Activated gamma-delta T cell (primary cell): ENCODE data around the gene CALY.
A peak's percentile ranks its signal among the peaks of the same experiment; 100 is the strongest.

Source experiments
- DNase-seq: peaks from one replicate; lab custom pipeline; 2025; lab: John Stamatoyannopoulos, UW

Gene CALY

GRCh38 chr10:133311570-133311969 lies 25.1 kb downstream of the CALY start:
- no peak for DNase-seq

DNA sequence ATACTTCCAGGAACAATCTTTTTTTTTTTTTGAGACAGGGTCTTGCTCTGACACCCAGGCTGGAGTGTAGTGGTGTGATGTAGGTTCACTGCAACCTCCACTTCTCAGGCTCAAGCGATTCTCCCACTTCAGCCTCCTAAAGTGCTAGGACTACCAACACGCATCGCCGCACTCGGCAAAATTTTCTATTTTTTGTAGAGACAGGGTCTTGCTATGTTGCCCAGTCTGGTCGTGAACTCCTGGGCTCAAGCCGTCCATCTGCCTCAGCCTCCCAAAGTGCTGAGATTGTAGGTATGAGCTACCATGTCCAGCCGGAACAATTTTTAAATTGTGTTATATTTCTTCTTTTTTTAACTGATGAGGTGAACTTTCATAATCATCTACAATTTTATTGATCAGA lies 25.9 kb downstream of the CALY start:
- no peak for DNase-seq

- DNase-seq: no peak
Observed at GRCh38 chr10:133310399-133310755, 26.3 kb downstream of the CALY start.

GRCh38 chr10:133309720-133310398 lies 26.8 kb downstream of the CALY start:
- DNase-seq: no peak

DNA sequence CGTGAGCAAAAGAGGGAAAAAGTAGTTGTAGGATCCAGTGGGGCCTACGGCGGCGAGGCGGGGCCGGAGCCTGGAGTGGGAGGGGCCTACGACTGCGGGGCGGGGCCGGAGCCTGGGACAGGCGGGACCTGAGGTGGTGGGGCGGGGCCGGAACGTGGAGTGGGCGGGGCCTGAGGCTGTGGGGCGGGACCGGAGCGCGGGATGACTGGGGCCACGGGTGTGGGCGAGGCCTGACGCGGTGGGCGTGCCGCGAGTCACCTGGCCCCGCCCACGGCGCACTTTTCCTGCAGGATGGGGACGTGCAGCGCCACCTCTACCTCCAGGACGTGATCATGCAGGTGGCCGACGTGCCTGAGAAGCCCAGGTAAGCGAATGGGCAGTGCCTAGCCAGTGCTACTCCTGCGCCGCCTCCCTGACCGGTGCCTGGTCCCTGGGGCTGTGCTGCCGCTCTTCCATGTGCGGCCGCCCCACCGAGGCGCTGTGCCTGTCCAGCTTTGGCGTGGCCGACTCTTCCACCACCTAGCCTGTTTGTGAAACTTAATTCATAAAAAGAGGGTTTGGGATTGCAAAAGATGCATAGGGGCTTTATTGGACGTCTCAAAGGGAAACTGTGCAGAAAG lies 27.5 kb downstream of the CALY start:
- peak; percentile 93 for DNase-seq

DNA sequence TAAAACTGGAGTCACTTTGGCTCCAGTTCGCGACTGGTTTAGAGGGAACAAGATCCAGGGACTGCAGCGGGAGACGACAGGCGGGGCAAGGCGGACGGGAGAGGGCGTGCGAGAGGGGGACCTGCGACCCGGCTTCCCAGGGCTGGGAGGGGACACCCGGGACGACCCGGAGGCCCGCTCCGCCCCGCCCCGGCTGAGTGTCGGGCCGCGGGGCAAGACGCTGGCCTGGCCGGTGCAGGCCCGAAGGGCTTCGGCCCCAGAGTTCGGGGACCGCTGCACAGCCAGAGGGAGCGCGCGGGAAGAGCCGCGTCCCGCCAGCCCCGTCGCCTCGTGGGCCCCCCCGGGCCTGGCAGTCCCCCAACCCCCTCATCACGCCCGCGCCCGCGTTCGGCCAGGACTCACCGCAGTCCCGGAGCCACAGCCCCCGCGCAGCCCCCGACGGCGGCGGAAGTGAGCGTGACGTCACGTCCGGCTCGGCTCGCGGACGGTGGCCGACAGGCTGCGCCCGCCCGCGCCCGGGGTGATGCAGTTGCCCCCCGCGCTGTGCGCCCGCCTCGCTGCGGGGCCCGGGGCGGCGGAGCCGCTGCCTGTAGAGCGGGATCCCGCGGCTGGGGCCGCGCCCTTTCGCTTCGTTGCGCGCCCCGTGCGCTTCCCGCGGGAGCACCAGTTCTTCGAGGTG lies 28.1 kb downstream of the CALY start, which contains the start of the genes TUBGCP2 and ZNF511:
TUBGCP2 (minus strand) TSS at position 452 of the 679 bp plus-strand sequence. CDS start 5,931 bp downstream, outside the sequence.
ZNF511 (plus strand) TSS at position 494 of the 679 bp plus-strand sequence; CDS start at position 524, 30 bp downstream.
- DNase-seq: peak; percentile 86

- DNase-seq: no peak
Observed at GRCh38 chr10:133307776-133308420, 28.8 kb downstream of the CALY start.

- no peak for DNase-seq
Observed at GRCh38 chr10:133306941-133307379, 29.7 kb downstream of the CALY start.

DNA sequence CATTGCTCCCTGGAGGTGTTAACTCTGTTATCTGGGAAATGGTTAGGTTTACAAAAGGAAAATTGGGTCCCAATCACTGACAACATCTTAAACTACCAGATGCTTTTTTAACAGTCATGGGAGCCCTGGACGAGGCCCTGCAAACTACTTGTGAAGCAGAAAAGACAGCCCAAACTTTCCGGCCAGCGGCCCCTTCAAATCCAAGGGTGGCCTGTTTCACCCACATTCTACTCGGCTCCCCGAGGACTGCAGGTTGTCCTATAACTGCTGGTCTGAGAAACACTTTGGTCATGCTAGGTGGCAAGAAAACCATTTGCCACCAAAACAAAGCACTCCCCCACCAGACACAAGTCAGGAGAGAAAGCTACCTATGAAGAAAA lies 30.6 kb downstream of the CALY start:
- no peak for DNase-seq

- no peak for DNase-seq
Observed at GRCh38 chr10:133303206-133303605, 33.5 kb downstream of the CALY start.

- no peak for DNase-seq
Observed at GRCh38 chr10:133302230-133302629, 34.5 kb downstream of the CALY start.

- no peak for DNase-seq
Observed at GRCh38 chr10:133299738-133300137, 37.0 kb downstream of the CALY start.

- DNase-seq: no peak
Observed at GRCh38 chr10:133299224-133299623, 37.5 kb downstream of the CALY start.

DNA sequence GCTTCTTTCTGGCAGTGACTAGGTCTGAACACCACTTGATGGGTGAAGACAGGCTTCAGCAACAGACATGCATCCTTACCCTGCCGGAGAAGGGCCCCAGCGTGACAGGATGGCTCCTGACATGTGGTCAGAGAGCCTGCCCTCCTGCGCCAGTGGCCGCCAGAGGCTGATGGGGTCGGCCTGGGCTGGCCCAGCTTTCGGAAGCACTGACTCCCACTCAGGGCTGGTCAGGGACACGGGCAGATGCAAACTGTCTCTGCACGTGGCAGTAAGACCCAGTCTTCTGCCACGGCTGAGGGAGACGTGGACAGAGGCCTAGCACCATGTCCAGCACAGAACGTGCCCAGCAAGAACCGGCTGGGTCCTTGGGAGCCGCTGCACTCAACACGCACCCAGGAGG lies 38.2 kb downstream of the CALY start:
- no peak for DNase-seq

GRCh38 chr10:133297504-133297903 lies 39.2 kb downstream of the CALY start:
- no peak for DNase-seq

- no peak for DNase-seq
Observed at GRCh38 chr10:133295426-133296320, 41.0 kb downstream of the CALY start.

DNA sequence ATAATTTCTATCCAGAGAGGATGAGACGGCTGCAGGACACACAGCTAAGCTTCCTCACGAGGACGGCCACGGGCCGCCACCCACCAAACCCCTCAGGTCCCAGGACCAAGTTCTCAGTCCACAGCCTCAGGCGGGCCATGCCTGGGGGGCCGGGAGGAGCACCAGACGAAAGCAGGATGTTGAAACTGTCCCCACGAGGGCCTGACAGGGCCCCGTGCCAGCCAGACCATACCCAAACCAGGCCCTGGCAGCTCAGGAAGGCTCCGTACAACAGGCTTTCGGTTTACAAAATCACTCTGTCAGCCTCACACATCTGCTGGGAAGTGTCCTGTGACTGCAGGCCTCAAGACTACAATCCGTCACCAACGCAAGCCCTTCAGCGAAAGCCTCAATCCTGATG lies 42.5 kb downstream of the CALY start:
- DNase-seq: no peak

DNA sequence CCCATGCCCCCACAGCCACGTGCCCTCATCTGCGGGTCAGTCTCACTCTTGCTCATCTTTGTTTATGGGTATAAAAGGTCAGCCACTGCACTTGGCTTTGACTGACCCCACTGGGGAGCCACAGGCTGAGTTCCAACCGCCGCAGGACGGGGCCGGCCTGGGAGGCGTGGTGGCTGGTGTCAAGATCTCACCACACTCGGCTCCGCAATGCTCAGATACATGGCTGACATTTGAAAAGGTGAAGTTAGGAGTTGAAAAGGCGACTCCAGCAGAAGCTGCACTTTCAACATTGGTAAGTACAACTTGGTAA lies 42.9 kb downstream of the CALY start:
- DNase-seq: no peak

DNA sequence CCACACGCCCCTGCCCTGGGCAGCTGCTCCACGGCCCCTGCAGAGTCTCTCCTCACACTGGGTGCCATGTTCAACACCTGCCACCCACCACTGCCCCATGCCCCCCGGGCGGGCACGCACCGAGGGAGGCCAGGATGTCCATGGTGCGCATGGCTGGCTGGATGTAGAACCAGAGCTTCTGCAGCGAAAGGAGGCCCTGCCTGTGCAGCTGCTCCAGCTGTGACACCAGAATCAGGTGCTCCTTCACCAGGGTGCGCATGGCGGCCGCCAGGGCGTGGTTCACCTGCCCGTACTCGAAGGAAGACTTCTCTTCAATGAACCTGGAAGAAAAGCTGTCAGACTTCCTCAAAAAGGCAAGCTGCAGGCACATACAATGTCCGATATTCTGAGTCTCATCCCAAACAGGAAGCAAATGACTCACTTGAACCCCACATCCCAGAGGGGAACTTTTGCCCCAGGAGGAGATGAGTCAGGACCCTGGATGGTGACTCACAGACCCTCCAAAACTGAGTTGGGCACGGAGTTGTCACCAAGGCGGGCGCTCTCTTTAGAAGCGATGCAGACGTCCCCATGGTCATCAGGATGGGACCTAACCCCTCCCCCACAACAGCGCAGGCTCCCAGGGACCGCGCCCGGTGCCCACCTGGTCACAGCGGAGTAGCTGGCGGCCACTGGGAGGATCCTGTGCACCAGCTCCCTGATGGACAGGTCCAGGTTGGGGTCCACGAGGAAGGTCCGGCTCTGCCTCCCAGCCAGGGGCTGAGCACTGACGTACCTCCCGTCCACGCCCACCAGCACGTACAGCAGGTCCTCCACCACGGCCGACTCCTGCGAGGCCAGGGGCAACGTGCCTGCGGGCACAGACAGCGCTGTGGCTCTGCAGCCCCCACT lies 43.5 kb downstream of the CALY start:
- DNase-seq: no peak

- DNase-seq: no peak
Observed at GRCh38 chr10:133289761-133290160, 46.9 kb downstream of the CALY start.
